Mucosa of rectum (tissue), 2 donors: Measurements from ENCODE around the gene CALHM1.

ENCODE experiments used
- H3K27ac ChIP-seq, 2 donors: one replicate each; pipeline ENCODE4 v1.7.0; 2013; ENCODE audit warnings: inconsistent platforms in 2 of 2, low read depth in 2 of 2, low read length in 2 of 2
- H3K27me3 ChIP-seq, 2 donors: one replicate each; pipeline ENCODE4 v1.7.0; 2013; ENCODE audit warnings: low read length in 2 of 2; ENCODE audit not compliant: control insufficient read depth in 2 of 2, insufficient read depth in 2 of 2
- H3K36me3 ChIP-seq, 2 donors: one replicate each; pipeline ENCODE4 v1.7.0; 2013; ENCODE audit warnings: low read length in 2 of 2; ENCODE audit not compliant: control insufficient read depth in 2 of 2, insufficient read depth in 2 of 2
- H3K4me1 ChIP-seq, 2 donors: one replicate each; pipeline ENCODE4 v1.7.0; 2013; ENCODE audit warnings: low read length in 2 of 2, mild to moderate bottlenecking in 1 of 2; ENCODE audit not compliant: control insufficient read depth in 2 of 2, insufficient read depth in 2 of 2
- H3K4me3 ChIP-seq, 2 donors: one replicate each; pipeline ENCODE4 v1.7.0; 2013; ENCODE audit warnings: low read length in 2 of 2
- H3K9ac ChIP-seq, 2 donors: one replicate each; pipeline ENCODE4 v1.7.0; 2013; ENCODE audit warnings: low read length in 2 of 2, low read depth in 1 of 2, mild to moderate bottlenecking in 1 of 2
- H3K9me3 ChIP-seq, 2 donors: one replicate each; pipeline ENCODE4 v1.7.0; 2013; ENCODE audit warnings: low read length in 2 of 2; ENCODE audit not compliant: control insufficient read depth in 2 of 2
- donor health status: healthy.
- donor health status: Normal muscosa, but diverticular disease.

CALHM1 gene

DNA sequence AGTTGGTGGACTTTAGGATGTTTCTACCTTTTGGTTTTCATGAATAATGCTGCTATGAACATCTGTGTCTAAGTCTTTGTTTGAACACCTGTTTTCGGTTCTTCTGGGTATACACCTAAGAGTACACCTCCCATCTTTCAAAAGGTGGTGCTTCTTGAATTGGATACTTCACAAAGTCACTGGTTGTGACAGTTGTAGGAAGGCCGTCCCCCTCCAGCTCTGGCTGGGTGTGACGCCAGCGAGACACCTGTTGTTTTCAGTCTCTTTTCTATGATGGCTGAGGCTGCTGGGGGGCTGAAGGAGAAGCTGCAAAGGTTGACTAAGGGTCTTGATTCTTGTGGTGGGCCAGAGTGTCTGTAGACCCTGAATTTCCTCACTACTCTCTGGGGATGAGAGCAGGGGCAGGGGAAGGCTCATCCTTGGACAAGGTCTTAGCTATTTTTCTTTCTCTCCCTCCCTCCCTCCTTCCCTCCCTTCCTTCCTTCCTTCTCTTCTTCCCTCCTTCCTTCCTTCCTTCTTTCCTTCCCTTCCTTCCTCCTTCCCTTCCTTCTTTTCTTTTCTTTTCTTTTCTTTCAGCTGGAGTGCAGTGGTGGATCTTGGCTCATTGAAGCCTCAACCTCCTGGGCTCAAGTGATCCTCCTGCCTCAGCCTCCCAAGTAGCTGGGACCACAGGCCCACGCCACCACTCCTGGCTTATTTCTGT lies 40.4 kb upstream of the CALHM1 start:
- no peak overlapping the region for H3K9ac ChIP-seq
- H3K27me3 ChIP-seq, result peaks cover 12% of the 10 kb centered on the region in 2 donors
- no peaks in the 10 kb centered on the region for H3K9me3 ChIP-seq
- H3K4me3 ChIP-seq, result no peak overlapping the region
- H3K36me3 ChIP-seq, result no peaks in the 10 kb centered on the region
- peaks cover 0 to 7% of the 10 kb centered on the region in 2 donors for H3K4me1 ChIP-seq
- peak overlapping the region in 1 of 2 donors; percentile 16 for H3K27ac ChIP-seq

DNA sequence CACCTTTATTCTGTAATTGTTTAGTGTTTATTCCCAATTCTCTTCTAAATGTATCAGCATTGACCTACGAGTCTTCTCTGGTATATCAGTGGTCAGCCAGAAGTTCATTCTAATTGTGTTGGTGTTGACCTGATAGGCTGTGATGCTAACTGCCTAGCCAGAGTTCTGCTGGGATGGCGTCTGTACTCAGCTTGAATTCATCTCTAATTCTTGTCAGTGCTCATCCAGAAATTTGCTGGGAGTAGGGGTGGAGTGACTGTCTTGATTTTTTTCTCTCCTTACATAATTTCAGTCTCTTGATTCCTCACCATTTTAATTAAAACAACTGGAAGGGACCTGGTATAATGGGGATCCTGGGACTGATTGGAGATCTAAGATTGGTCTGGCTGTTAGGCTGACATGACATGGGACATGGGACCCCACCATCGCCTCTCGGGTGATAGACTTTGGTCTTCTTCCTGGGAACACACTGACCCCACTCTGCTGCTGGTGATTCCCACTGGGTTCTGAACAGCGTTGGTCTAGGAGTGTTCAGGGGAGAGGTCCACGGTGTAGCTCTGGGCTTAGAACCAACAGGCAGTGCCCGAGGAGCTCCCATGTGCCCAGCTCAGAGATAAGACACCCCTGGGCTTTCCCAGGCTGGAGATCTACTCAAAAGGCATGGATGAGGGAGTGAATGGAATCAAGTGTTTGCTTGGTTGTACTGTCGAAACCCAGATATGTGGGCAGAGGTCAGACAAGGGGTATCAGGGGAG lies 38.6 kb upstream of the CALHM1 start:
- H3K4me3 ChIP-seq, result no peak overlapping the region
- H3K27me3 ChIP-seq, result peaks cover 20% of the 10 kb centered on the region in 2 donors
- peaks cover 5 to 7% of the 10 kb centered on the region in 2 donors for H3K4me1 ChIP-seq
- H3K9me3 ChIP-seq, result no peaks in the 10 kb centered on the region
- H3K9ac ChIP-seq, result no peak overlapping the region
- H3K36me3 ChIP-seq, result no peaks in the 10 kb centered on the region
- no peak overlapping the region for H3K27ac ChIP-seq

DNA sequence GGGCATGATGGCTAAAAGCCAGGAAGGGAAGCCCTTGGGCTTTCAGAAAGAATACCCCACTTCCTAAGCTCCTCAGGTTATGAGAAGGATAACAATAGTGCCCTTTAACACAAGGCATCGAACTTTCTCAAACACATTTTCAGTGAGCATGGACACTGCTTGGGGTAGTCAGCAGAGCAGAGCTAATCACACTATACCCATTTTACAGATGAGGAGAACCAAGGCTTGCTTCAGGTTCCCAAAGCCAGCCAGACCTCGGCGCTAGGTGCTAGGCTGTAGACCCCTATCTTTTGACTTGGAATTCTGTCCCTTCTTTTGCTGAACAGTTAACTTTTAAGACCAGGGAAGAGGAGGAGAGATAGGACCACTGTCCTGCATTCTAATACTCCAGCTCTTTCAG lies 36.6 kb upstream of the CALHM1 start:
- Histone ChIP-seq H3K27me3 (peaks cover 23 to 25% of the 10 kb centered on the region in 2 donors), H3K36me3 (no peaks in the 10 kb centered on the region), H3K27ac (no peak overlapping the region), H3K4me3 (no peak overlapping the region), H3K9ac (no peak overlapping the region), H3K9me3 (no peaks in the 10 kb centered on the region), H3K4me1 (peaks cover 5 to 7% of the 10 kb centered on the region in 2 donors)

DNA sequence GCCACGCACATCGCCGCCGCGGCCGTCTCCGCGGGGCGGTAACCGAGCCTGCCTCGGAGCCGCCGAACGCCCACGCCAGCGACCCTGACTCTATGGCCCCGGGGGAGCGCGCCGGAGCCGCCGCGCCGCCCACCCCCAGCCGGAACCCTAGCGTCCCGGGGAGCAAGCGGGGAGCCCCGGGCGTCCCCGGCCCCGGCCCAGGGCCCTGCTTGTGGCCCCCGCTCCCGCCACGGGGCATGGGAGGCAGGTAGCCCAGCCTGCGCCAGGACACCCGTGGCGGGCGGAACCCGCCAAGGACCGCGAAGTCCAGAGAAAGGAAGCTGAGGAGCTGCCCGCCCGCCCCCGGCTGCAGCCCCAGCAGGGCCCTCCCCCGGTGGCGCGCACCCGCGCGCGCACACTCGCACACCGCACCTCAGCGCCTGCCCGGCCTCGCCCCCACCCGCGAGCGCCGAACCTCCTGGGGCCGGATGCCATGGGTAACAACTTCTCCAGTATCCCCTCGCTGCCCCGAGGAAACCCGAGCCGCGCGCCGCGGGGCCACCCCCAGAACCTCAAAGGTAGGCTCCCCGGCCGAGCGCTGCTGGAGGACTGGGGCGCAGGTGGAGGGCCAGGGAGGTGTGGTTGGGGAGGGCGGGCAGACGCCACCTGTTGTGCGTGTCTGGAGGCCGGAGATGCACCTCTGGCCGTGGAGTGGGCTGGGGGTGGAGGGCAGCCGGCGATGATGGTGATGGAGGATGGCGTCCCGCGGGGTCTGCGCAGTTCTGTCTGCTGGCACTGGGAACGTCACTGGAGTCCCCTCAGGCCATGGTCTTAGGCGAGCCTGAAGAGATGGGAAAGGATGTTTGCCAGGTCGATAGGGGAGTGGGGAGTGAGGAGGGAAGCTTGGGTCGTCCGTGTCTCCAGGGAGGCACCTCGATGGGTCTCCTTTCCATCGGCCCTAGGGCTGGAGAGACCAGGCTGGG lies 35.5 kb upstream of the CALHM1 start:
- Histone ChIP-seq H3K9me3 (no peaks in the 10 kb centered on the region), H3K4me1 (peaks cover 5 to 7% of the 10 kb centered on the region in 2 donors), H3K27ac (no peak overlapping the region), H3K9ac (peak overlapping the region in 1 of 2 donors; percentile 41), H3K36me3 (no peaks in the 10 kb centered on the region), H3K4me3 (peak overlapping the region; percentile 53 to 54), H3K27me3 (peaks cover 23 to 25% of the 10 kb centered on the region in 2 donors)

DNA sequence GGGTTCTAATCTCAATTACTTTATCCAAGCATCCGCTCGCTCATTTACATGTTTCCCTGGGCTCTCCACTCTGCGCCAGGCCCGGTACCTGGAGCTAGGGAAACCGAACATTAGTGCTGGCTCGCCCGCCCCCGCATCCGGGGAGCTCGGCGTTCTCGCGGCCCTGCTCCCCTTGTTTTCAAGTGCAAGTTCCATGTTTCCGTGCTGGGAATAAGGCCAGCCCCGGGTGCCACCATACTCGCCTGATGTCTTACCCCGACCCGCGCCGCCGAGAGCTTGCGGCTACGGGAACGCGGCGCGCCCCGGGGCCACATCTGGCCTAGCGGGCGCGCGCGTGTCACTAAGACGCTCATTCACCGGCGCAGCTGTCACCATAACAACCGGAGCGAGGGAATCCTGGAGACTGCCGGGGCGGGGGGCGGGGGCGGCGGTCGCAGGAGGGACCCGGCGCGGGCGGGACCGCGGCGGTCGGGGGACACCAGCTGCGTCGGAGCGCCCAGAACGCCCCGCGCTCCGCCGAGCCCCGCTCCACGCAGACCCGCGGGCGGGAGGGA lies 34.7 kb upstream of the CALHM1 start, which contains the start of gene NEURL1:
NEURL1 (plus strand) TSS at position 344 of the 554 bp plus-strand sequence. CDS start 683 bp downstream, outside the sequence.
- Histone ChIP-seq H3K9ac (peak within 1 kb of the TSS in 1 of 2 donors; percentile 41), H3K36me3 (no peaks in the 10 kb centered on the region), H3K27me3 (peaks cover 23 to 25% of the 10 kb centered on the region in 2 donors), H3K9me3 (no peaks in the 10 kb centered on the region), H3K4me1 (peaks cover 5 to 7% of the 10 kb centered on the region in 2 donors), H3K4me3 (peak within 1 kb of the TSS; percentile 53 to 54), H3K27ac (no peak within 1 kb of the TSS)

DNA sequence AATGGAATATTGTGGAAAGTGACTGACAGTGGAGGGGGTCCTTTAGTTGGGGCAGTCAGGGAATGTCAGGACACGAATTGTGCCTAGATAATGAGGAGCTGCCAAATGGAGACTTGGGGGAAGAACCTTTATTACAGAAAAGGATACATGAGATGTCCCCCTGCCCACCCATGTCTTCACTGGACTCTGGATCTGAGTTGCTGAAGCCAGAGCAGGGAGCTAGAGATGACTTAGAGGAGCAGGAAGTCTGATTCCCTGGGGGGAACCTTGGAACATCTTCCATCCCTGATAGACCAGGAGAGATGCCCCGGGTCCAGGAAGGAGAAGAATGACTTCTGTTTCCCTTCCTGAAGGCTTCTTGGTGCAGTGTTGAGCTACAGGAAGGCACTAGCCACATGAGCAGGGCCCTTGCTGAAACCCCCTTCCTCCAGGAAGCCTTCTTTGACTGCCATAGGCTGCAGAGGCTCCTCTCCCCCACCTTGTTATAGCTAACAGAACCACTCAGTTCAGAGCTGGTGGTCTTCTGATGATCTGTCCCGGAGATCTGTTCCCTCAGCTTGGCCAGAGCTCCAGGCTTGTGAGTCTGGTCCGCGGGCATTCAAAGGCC lies 34.1 kb upstream of the CALHM1 start:
- no peak overlapping the region for H3K27ac ChIP-seq
- no peaks in the 10 kb centered on the region for H3K9me3 ChIP-seq
- peaks cover 5 to 7% of the 10 kb centered on the region in 2 donors for H3K4me1 ChIP-seq
- H3K9ac ChIP-seq, result no peak overlapping the region
- H3K27me3 ChIP-seq, result peaks cover 23 to 25% of the 10 kb centered on the region in 2 donors
- H3K36me3 ChIP-seq, result no peaks in the 10 kb centered on the region
- no peak overlapping the region for H3K4me3 ChIP-seq

DNA sequence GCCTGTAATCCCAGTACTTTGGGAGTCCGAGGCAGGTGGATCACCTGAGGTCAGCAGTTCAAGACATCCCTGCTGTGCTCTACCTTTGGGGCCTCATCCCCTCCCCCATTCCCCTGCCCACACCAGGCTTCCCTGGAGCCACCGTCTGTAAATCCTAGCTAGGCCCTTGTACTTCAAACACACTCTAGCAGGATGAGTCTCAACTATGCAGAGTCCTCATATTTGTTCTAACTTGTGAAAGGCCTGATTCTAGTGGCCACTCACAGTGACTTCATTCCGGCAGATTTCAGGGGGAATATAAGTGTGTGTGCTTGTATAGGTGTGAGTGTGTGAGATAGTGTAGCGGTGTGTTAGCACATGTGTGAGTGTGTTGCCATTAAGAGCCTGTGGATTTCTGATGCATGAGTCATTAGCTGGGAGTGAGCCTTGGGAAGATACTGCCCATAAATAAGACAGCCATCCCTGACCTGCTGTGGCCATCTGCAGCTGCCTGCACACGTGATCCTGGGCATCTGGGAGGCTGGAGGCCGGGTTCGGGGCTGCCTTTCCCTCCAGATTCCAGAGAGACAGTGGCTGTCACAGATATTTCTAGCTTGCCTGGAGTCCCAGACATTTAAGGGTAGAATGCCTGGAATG lies 33.1 kb upstream of the CALHM1 start:
- H3K9me3 ChIP-seq, result no peaks in the 10 kb centered on the region
- peaks cover 5 to 10% of the 10 kb centered on the region in 2 donors for H3K4me1 ChIP-seq
- H3K36me3 ChIP-seq, result no peaks in the 10 kb centered on the region
- no peak overlapping the region for H3K4me3 ChIP-seq
- H3K27me3 ChIP-seq, result peaks cover 23 to 25% of the 10 kb centered on the region in 2 donors
- H3K9ac ChIP-seq, result no peak overlapping the region
- no peak overlapping the region for H3K27ac ChIP-seq

DNA sequence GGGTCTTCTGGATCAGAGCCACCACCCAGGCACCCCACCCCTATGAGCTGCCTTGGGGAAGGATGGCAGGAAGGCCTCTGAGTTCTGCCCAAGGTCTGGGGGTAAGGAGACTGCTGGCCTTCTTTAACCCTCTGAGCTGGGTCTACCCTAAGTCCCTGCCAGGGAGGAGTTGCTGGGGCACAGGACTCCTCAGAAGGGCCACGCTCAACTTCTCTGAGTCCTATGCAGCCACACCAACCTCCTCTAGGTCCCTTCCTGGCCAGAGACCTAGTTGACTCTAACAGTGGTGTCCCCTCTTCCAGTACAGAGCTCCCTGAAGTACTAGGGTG lies 32.2 kb upstream of the CALHM1 start:
- Histone ChIP-seq H3K36me3 (no peaks in the 10 kb centered on the region), H3K9ac (no peak overlapping the region), H3K9me3 (no peaks in the 10 kb centered on the region), H3K27me3 (peaks cover 23 to 25% of the 10 kb centered on the region in 2 donors), H3K4me3 (no peak overlapping the region), H3K4me1 (peaks cover 5 to 10% of the 10 kb centered on the region in 2 donors), H3K27ac (no peak overlapping the region)

DNA sequence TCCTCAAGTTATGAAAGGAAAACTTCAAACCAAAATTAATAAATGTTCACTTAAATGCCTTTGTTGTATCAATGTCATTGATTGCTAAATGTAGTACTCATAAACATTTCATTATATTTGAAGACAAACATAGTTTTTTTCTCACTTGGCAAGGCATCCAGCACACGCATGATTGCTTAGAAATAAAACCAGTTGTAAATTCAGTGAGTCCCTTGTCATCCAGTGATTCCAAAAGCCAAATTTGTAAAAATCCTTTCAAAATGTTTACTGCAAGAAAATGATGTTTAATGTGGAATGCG lies 28.7 kb upstream of the CALHM1 start:
- H3K4me1 ChIP-seq, result peaks cover 0 to 3% of the 10 kb centered on the region in 2 donors
- H3K27me3 ChIP-seq, result peaks cover 3 to 5% of the 10 kb centered on the region in 2 donors
- H3K9ac ChIP-seq, result no peak overlapping the region
- no peak overlapping the region for H3K4me3 ChIP-seq
- no peaks in the 10 kb centered on the region for H3K9me3 ChIP-seq
- no peaks in the 10 kb centered on the region for H3K36me3 ChIP-seq
- H3K27ac ChIP-seq, result no peak overlapping the region
